NCI-H524 (cell line): ENCODE data around the gene CIP2A.
A peak's percentile ranks its signal among the peaks of the same experiment; 100 is the strongest.

ENCODE experiments used
- DNase-seq, 2 experiments: peaks; one replicate each; lab custom pipeline; 2025; lab: John Stamatoyannopoulos, UW

Gene CIP2A

DNA sequence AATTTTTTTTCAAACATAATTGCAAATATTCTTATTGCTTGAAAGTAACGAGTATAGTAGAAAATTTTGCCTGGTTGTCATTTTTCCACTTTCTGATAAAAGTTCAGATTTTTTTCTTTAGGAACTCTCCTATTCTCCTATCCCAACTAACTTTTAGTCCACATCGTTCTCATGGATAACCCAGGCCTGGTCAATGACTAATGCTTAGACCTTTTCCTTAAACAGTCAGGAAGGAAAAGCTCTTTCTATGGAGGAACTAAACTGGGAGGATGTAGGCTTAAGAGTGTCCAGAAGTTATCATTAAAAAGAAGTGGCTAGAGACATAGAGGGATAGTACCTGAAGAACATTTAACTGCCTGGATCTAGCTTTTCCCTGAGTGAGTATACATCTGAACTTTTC, 26.7 kb downstream of the CIP2A start:
- no peak for DNase-seq

- no peak for DNase-seq
Measured at GRCh38 chr3:108555966-108556581, 33.2 kb downstream of the CIP2A start.

DNA sequence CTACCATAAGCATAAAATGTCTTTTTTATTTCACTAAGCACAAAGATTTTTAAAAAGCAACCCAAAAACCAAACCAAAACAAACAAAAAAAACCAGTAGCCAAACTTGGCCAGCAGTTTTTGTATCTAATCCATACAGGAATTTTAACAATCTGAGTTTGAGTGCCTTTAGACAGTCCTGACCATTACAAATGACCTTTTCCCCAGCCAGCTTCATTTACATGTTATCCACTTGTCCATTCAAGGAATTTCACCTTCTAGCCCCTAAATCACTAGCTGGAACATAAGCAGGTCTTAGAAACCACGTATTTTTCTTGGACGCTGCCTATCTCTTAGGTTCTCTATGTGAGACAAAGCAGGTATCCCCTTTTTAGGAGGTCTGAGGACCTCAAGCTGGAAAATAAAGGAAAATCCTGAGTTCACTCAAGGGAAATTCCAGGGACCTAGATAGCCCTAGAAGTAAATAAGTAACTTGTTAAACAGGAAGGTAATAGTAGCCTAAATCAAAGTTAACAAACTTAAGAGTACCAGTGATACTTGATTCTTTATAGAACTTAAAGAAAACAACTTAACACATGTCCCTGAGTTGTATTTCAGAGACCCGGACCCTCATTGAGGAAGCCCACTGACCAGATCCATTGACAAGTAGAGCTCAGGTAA, 34.2 kb downstream of the CIP2A start:
- DNase-seq = no peak

DNA sequence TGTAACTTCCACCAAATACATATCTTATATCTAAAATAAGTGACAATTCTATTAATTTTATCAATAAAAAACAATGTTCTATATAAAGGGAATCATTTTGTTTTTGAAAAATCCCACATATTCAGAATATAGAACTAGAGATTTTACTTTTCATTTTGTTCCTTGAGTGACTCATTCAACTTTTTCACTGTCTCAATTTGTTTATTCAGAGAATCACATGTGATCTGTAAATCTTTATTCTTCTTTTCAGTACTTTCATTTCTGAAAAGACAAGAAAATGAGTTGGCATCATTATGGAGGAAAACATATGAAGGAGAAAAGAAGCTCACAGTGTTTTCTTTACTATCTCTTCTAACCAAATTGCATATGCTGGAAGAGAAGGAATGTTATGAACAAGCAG, 35.0 kb downstream of the CIP2A start:
- no peak for DNase-seq

DNA sequence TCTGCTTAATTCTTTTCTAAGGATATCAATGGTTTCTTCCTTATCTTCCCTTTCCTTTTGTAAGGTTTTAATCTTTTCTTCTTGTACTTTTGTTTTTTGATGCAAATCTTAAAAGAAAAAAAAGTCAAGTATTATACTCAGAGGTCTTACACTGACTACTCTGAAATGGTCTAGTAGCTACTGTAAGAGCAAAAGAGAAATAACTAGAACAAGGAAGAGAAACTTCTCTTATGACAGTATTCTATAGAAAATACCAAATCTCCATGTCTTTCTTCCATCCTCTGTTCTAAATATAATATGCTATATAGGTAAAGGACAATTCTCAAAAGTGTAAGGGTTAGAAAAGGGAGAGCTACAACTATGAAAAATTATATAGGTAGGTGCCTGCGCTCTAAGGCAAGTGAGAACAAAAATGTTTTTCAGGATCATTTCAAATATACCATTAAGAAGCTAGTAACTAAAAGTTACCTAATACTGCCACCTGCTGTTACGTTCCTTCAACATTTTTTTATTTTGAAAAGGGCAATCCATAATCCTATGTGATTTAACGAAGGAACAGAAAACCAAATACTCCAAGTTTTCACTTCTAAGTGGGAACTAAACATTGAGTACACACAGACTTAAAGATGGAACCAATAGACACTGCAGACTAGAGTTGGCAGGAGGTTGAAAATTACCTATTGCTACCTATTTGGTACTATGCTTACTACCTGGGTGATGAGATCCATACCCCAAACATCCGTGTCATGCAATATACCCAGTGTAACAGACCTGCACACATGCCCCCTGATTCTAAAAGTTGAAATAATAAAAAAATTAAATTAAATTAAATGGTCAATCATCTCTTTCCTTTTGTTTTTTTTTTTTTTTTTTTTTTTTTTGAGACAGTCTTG, 36.7 kb downstream of the CIP2A start:
- peak in 1 of 2 experiments; percentile 62 for DNase-seq

DNA sequence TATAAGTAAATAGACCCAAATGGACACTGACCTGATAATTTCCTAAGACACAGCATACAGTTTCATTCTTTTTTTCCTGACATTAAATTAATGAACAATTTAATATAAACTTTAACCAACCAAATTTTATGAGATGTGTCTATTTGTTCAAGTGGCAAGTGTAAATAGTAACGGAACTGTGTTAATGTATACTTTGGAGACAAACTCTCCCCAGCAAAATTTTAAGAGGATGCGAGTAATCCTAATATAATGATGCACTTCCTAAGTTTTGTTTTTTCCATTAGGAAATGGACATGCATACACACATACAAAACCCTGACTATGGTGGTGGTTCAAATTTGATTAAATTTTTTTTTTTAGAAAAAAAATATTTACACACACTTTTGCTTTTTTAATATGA, 40.4 kb downstream of the CIP2A start:
- no peak for DNase-seq

GRCh38 chr3:108548304-108548703, 40.9 kb downstream of the CIP2A start:
- DNase-seq = no peak

GRCh38 chr3:108546692-108547091, 42.5 kb downstream of the CIP2A start:
- DNase-seq = no peak

DNA sequence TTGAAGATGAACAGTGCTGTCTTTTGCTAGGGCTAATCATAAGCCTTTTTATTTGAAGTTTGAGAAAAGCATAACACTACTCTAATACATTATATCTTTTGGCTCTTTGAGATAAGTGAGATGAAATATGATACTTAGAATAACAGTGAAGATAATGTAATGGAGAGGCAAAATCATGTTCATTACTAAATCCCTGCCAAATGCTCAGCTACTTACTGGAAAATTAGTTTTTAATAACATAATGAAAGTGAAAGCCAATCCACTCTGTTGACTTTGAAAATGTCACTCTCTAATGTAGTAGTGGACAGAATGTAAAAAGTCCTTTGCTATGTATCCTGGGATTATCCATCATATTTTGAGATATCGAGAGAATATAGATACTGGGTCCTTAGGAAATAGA, 43.0 kb downstream of the CIP2A start:
- peak; percentile 25 to 83 for DNase-seq

GRCh38 chr3:108538083-108538482, 51.2 kb downstream of the CIP2A start:
- no peak for DNase-seq

DNA sequence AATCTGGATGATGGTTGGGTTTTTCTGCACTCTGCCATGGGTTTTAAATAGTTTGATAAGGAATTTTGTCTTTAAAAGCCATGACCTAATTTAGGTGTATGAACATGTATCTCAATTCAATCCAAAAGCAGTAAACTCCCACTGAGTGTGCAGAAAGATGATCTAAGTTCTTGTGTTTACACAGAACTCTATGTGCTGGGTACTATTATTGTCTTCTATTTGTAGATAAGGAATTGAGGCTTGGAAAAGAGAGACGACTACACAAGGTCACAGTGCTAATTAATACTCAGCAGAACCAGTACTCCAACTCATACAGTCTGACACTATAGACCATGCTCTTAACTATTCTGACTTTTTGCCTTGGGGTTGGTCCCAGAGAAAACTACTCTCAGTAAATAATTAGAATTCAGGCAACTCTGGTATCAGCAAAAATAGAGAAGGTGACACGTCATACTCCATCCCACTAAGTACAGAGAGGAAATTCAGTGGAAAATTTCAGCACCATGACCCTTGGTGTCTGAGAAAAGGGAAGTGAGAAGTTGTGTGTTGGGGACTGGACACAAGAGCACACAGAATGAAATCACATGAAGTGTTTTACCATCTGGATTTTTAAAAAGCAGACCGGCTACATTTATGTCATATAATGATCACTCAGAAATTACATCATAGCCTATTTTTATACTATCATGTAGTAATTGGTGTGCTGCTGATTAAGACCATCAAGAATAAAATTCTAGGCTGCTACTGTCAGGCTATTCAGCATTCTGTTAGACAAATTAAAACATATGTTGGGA, 60.6 kb downstream of the CIP2A start:
- no peak for DNase-seq

GRCh38 chr3:108527817-108528216, 61.4 kb downstream of the CIP2A start:
- DNase-seq = peak in 1 of 2 experiments; percentile 15

DNA sequence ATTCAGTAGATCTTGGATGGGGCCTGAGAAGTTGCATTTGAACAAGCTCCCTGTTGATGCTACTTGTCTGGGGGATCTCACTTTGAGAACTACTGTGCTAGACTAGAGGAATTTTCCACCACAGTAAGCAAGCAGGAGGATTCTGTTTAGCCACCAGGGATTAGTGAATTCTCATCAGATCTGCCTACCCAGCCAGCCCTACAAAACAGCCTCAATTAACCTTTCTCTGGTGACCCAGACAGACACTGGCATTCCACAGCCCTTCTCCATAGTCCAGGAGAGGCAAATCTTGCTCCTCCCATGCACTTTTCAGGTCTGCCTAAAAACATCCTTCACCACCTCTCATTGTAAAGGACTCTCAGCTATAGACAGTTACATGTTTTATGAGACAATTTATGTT, 62.1 kb downstream of the CIP2A start:
- DNase-seq = no peak

DNA sequence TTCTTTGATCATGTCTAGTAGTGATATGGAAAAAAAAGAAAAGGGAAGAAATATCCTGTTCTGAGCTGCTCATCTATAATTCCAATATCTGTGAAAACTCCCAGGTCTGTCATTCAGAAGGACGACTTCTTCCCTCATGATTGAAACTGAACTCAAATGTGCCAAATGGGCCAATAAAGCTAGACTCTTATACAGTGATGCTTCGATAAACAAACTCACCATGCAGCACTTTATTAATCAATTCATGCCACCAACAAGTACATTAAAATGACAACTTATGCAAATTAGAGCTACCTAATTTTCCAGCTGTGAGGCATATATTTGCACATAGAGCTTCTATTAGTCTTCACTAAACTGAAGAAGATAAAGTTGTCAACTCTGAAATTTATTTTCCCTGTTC, 63.3 kb downstream of the CIP2A start:
- DNase-seq = no peak

GRCh38 chr3:108525256-108525655, 64.0 kb downstream of the CIP2A start:
- DNase-seq = no peak

DNA sequence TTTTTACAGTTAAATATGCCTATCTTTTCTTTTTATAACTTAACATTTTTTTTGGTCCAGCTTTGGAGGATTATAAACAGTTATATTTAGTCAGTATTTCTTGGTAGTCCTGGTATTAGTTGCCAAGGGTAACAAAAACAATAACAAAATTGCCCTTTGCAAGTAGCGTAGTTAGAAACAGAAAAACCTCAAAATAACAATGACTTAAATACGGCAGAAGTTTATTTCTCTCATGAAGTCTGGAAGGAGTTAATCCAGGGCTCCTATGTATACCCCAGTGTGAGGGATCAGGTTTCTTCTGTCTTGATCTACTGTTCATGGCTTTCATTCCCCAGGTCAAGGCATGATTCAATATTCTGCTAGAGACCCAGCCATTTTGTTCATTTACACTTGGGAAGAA, 64.7 kb downstream of the CIP2A start:
- no peak for DNase-seq

- DNase-seq = no peak
Measured at GRCh38 chr3:108518895-108519294, 70.3 kb downstream of the CIP2A start.

DNA sequence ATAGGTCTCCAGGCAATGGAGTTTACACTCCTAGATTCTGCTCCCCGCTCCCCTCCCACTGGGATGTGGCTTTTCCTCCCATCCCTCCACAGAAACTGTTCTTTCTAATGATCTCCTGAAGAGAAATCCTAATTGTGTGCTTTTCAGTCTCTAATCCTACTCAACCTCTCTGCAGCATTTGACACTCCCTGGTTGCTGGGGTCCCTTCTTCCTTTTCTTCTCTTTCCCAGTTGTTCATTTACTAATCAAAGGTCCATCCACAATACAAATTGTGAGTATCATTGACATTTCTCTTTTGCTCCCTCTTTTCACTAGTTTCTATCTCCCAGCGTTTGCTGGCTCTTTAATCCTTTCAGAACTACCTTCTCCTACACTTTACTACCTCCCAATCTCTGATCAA, 72.4 kb downstream of the CIP2A start:
- DNase-seq = no peak

DNA sequence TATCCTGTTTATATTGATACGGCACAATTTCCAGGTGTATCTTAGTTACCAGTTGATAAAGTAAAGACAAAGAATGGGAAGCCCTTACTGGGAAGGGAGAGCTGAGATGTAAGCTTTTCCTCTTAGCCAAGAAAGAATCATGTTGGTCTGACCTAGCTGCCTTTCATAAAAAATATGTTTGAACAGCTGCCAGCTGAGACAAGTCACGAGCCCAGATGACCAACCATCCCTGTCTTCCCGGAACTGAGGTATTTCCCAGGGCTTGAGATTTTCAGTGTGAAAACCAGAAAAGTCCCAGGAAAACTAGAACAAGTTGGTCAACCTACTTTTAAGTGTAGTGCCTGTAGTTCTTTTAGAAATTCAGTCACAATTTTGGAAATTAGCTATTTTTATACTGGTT, 75.3 kb downstream of the CIP2A start:
- DNase-seq = no peak

DNA sequence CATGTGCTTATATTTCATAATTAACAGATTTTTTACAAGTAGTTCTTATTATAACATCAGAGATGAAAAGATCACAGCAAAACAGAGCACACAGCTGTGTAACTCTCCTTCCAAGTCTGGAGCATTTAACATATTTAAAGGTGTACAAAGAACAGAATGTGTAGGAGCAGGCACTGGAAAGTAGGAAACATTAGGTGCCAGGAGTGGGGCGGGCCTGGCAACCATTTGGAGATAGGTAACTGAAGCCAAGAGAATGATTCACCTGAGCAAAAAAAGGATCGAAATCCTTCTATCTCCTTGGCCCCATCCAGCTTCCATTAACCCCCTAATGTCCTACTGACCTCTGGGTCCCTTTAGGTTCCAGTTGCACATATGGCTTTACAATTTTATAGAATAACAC, 76.6 kb downstream of the CIP2A start:
- DNase-seq = no peak

- DNase-seq = peak in 1 of 2 experiments; percentile 48
Measured at GRCh38 chr3:108511490-108511889, 77.7 kb downstream of the CIP2A start.

DNA sequence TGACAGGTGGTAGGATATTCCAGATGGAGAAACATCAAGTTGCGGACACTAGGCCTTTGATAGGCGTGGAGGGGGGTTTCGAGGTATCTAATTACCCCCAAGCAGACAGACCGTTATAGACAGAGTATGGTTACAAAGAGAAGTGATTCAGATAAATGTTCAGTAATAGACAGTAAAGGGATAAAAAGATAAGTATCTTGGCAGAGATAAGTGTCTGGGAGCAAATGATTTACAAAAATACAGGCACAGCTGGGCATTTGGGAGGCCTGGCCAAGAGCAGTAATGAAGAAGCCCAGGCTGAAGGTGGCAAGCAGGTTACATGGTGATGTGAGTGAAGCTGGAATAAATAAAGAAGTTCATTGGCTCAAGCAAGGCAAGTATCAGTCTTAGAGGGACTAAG, 78.2 kb downstream of the CIP2A start:
- peak; percentile 89 to 96 for DNase-seq
